GM12892 (cell line): ENCODE measurements around the gene KIAA1671.

Experiments
- DNase-seq: peaks from one replicate; pipeline ENCODE4 v3.0.0; 2011; ENCODE audit not compliant: insufficient read length
- FAIRE-seq: peaks from 2 replicates; lab custom pipeline; 2011; peaks lifted over from hg19 to GRCh38; lab: Jason Lieb, UNC
- POLR2A ChIP-seq: IDR thresholded peaks from 2 replicates; pipeline ENCODE4 v1.6.1; 2011; ENCODE audit warnings: low read depth, low read length, control low read depth
- POLR2AphosphoS5 ChIP-seq: IDR thresholded peaks from 2 replicates; pipeline ENCODE4 v1.6.1; 2011; ENCODE audit warnings: low read depth, low read length, control low read depth
- TAF1 ChIP-seq: IDR thresholded peaks from 2 replicates; pipeline ENCODE4 v1.6.1; 2011; ENCODE audit warnings: low read depth, mild to moderate bottlenecking, control low read depth, low read length, borderline replicate concordance

The KIAA1671 gene

DNA sequence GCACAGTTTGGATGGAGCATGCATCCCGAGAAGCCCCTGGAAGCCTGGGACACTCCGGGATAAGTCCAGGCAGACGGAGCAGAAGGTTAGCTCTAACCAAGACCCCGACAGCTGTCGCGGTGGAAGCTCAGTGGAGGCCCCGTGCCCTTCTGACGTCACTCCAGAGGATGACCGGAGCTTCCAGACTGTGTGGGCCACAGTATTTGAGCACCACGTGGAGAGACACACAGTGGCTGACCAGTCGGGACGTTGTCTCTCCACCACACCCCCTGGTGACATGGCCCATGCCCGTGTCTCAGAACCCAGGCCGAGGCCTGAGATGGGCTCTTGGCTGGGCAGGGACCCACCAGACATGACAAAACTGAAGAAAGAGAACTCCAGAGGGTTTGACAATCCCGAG is 86.3 kb downstream of the KIAA1671 start:
- TF ChIP-seq POLR2AphosphoS5 (no peak), POLR2A (no peak), TAF1 (no peak)
- DNase-seq (no peak), FAIRE-seq (no peak)

DNA sequence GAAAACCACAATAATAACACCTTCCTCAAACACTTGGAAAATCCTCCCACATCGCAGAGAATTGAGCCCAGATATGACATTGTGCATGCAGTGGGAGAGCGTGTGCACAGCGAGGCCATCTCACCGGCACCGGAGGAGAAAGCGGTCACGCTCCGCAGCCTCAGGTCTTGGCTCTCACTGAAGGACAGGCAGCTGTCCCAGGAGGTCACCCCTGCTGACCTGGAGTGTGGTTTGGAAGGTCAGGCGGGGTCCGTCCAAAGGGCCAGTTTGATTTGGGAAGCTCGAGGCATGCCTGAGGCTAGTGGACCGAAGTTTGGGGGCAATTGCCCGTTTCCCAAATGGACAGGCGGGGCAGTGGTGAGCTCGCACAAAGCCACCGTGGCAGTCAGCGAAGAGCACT is 86.7 kb downstream of the KIAA1671 start:
- TF ChIP-seq POLR2A (no peak), TAF1 (no peak), POLR2AphosphoS5 (no peak)
- DNase-seq (no peak), FAIRE-seq (no peak)

DNA sequence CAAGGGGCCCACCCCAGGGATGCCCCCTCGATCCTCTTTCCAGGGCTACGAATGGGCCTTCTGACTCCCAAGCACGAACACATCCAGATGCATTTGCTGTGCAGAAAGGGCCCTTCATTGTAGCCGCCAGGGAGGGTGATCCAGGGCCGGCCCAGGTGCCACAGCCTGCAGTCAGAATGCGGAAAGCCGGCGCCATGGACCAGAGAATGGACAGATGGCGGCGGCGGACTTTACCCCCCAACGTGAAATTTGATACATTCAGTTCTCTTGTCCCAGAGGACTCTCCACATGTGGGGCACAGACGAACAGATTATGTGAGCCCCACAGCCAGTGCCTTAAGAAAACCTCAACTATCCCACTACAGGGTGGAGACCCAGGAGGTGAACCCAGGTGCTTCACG is 87.2 kb downstream of the KIAA1671 start:
- FAIRE-seq (no peak), DNase-seq (no peak)
- TF ChIP-seq POLR2AphosphoS5 (no peak), TAF1 (no peak), POLR2A (no peak)

DNA sequence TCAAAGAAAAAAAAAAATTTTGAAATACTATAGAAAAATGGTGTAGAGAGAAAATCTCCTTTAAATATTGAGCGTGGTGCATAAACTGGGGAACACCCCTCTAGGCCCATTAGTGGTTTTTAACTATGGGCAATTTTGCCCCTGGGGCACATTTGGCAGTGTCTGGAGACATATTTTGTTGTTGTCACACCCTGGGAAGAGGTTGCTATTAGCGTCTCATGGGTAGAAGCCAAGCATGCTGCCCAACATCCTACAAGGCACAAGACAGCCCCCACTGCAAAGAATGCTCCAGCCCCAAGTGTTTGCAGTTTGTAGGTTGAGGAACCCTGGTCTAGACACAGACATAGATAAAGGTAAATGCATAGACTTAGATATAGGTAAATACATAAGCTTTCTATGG is 92.6 kb downstream of the KIAA1671 start:
- TF ChIP-seq POLR2A (no peak), POLR2AphosphoS5 (no peak), TAF1 (no peak)
- DNase-seq (no peak), FAIRE-seq (no peak)

DNA sequence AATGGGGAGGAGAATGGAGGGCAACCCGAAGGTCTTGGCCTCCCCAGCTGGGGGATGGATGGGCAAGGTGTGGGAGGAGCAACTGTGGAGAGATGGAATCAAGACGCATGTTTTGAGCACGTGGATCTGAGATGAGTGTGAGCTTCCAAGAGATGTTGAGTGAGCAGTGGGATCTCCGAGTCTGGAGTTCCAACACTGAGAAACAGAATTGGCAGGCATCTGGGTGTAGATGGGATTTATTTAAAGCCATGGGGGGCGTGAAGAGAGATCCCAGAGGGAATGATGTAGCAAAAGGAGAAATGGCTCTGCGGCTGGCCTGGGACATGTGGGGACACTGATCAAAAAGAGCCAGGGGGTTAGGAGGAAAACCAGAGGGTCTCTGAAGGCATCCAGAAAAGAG is 95.6 kb downstream of the KIAA1671 start:
- DNase-seq = no peak
- FAIRE-seq = no peak
- TF ChIP-seq POLR2A (no peak), POLR2AphosphoS5 (no peak)

DNA sequence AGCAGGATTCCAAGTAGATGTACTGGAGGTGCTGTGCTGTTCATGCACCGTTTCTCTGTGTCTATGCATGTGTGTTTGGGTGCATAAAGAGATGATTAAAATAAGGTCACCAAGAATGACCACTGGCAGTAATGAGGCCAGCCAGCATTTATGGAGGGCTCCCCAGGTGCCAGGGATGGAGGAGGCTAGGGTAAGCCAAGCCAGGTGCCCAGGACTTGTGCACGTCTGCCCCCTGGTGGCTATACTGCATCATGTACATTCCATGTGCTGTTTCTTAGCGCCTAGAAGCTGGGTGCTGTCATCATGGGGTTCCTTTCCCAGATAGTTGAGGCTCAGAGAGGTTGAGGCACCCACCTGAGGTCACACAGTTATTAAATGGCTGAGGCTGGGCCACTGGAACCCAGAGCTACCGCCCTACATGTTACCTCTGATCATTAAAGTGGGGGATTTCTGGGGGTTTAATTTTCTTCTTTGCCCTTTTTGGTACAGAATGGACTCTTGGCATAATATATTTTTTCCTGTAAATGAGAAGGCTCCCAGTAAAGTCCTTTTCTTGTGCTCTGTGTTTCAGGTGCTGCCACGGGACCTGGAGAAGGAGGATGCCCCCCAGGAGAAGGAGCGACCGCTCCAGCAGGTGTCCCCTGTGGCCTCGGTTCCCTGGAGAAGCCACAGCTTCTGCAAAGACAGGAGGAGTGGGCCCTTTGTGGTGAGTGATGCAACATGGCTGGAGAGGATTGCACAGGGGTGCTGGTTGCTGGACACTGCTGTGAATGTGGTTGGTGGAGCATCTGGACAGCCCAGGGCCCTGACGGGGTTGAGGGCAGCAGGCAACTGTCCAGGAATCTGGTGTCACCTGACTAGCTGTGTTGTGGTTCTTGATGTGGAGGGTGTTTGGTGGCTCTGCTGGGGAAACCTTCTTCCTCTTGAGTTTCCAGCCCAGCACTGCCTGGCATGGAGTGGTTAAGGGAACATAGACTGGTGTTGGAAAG is 96.4 kb downstream of the KIAA1671 start:
- DNase-seq (peak; percentile 62), FAIRE-seq (peak; percentile 92)
- TF ChIP-seq TAF1 (no peak), POLR2A (no peak), POLR2AphosphoS5 (no peak)

DNA sequence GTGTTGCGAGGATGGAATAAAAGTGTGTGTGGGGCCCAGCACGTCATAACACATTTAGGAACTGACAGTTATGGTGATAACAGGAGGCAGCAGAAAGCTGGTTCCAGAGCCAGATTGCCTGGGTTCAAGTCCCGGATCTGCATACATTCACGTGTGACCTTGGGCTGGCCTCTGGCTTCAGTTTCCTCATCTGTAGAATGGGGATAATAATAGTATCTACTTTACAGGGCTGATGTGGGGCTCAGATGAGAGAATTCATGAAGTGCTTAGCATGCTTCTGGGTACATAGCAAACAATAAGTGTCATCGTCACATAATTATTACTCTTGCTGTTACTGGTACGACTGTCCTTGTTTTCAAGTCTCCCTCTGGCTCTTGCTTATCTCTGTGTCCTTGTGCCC is 97.3 kb downstream of the KIAA1671 start:
- FAIRE-seq (no peak), DNase-seq (no peak)
- TF ChIP-seq TAF1 (no peak), POLR2A (no peak), POLR2AphosphoS5 (no peak)

DNA sequence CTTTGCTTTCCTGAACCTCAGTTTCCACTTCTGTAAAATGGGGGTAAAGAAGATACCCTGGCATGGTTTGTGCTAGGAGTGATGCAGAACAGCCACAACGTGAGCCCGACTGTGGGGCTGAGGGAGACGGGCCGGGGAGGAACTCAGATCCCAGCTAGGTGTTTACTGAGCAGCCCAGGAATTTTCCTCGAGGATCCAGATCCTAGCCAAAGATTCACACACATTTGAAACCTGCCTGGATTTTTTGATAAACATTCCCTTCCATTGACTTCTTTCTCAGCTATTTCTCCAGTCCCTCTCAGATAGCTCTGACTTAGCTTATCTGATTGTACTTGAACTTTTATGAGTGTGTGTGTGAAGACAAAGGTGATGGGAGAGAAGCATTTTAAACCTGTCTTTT is 98.0 kb downstream of the KIAA1671 start:
- TF ChIP-seq POLR2AphosphoS5 (no peak), POLR2A (no peak), TAF1 (no peak)
- DNase-seq (no peak), FAIRE-seq (no peak)

DNA sequence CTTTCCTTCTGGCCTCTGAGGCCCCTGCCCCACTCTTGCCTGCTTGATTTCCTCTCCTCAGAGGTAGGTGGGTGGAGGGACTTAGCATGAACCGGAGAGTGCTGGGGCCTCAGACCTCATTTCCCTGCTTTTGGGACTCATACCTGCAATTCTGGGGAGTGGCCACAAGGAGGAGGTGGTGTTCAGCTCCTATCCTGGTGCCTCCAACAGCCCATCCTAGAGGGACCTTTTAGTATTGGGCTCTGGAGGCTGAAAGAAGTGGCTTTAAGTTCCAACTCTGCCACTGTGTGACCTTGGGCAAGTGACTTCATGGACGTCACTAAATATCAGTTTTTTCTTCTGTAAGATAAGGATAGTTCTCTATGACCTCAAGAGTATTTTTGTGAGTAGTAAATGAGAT is 98.6 kb downstream of the KIAA1671 start:
- TF ChIP-seq POLR2AphosphoS5 = no peak
- TF ChIP-seq POLR2A = no peak
- no peak for TF ChIP-seq TAF1
- no peak for FAIRE-seq
- DNase-seq = no peak

DNA sequence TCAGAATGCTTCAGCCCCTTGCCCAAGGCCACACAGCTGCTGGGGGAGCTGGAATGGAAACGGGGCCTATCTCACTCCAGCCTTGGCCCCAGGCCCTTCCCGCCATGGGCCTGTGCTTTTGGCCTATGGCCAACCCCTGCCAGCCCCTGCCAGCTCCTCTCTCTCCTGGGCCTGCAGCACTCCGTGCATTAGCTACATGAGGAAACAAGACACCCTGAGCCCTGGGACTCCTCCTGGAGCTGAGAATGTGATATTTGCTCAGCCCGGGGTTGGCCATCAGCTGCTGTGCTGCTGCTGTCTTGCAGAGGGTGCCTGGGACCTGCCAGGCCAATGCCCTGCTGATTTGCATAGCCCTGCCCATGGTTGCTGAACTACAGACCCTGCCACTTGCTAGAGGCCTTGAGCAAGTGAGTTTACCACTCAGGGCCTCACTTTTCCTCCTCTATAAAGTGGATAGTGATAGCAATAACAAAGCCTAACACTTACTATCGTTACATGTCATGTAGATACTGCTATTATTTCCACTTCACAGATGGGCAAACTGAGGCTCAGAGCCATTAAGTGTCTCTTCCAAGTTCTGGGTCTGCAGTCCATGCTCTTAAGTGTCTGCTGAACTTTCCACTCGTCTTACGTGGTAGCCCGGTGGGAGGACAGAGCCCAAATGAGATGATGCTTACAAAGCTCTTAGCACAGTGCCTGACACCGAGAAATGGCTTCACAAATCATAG is 99.6 kb downstream of the KIAA1671 start:
- FAIRE-seq (no peak), DNase-seq (no peak)

DNA sequence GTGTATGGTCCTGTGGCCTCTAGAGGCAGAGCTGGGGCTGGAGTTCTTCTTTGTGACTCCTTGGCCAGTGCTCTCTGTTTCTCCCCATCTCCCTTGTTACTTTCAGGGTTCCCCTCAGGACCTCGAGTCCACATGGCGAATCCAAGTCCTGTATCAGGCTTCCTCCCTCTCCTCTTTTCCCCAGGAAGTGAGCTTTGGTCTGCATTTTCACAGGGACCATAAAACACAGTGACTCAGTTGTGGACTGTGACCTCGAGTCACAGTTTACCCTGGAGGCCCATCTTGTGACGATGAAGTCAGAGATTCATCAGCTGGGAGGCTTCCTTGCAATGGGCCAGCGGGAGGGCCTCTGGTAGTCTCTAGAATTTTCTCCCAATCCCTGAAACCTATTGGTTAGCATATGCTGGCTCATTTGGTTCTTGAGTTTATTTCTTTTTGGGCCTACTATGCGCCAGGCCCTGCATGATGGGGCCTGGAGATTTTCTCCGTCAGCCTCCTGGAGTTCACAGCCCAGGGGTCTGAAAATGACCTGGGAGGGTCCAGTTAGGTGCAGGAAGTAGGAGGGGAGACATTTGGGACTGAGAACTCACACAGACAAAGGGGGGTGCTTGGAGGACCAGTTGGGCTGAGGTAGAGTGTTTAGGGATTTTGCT is 100.8 kb downstream of the KIAA1671 start:
- DNase-seq (no peak), FAIRE-seq (no peak)
- TF ChIP-seq POLR2AphosphoS5 = no peak
- no peak for TF ChIP-seq POLR2A
- TF ChIP-seq TAF1 = no peak

More for the DNA sequence above, 99.6 kb downstream of the KIAA1671 start:
- TF ChIP-seq POLR2A (no peak), TAF1 (no peak), POLR2AphosphoS5 (no peak)
